ENCODE results near the gene SLC26A9.

The SLC26A9 gene

GRCh38 chr1:205948039-205948438, 4.8 kb upstream of the SLC26A9 start:
- no peak for DNase-seq

GRCh38 chr1:205947024-205947423, 3.8 kb upstream of the SLC26A9 start:
- DNase-seq, result no peak

DNA sequence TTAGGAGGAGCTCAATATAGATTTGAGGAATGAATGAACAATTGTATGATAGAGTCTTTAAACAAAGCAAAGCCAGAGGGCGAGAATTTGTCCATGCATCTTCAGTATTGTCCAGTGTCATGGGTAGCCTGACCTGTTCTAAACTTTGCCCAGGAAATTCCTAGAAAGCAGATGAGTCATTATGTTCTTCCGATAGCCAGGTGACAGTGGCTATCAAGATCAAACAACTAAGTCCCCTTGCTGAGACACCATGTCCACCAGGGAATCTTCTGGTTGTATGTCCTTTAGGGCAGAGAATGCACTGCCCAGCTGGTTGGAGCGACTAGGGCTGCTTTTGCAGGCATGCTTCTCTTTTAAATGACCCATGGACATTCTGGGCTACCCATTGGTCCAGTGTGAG, 1.8 kb upstream of the SLC26A9 start:
- DNase-seq, result no peak

DNA sequence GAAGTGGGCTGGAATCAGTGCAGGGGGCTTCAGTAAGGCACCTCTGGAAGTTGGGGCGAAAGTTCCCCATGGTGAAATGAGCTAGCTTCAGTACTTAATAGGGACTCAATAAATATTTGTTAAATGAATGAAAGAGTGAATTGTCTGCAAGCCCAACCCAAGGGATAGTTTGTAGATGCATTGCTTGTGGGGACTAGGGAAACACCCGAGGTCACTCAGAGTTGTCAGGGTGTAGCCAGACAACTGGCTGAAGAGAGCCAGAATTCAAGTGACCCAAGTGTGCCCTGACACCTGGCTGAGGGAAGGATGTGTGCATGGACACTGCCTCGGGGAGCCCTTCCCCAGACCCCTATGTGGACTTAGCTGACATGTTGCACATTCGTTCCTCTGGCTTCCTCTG, 1.3 kb upstream of the SLC26A9 start:
- no peak for DNase-seq

DNA sequence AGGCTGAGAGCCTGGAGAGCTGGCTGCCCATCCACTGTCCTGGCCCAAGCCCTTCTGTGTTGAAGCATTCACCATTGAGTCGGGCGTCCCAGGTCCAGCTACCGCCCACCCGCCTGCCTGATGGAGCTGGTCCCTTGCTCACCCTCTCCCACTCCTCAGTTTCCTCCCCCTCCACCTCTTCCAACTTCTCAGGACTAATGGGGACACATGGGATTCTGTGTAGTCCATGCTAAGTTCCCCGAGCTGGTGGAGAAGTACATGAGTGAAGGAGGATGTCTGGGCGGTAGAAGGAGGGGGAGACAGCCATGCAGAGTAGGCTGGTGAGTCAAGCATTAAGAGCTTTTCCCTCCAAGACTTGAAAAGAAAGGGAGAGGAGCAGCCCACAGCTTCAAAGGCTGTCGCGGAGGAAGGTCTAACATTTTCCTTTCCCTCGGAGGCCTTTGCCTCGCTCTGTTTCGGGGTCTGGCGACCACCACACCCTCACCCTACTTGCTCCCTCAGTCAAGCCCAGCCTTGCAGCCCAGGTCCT, 561 bp downstream of the SLC26A9 start:
- DNase-seq, result no peak

DNA sequence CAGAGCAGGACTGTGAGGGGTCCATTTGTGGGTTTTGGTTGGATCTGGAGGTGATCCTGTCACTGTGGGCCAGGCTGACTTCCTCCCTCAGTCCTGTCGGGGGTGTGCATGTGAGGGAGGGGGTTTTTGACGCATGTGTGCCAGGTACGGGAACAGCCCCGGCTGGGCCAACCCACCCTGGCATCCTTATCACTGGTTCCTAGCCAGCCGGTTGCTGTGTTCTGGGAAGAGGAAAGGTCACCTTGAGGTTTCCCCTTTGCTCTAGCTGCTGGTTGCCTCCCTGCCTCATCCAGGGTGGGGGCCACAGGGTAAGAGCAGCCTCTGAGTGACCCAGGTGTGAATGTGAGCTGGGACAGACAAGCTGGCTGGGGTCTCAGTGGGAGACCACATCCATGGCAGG, 2.5 kb downstream of the SLC26A9 start:
- no peak for DNase-seq

GRCh38 chr1:205939690-205940330, 3.4 kb downstream of the SLC26A9 start:
- DNase-seq, result no peak

DNA sequence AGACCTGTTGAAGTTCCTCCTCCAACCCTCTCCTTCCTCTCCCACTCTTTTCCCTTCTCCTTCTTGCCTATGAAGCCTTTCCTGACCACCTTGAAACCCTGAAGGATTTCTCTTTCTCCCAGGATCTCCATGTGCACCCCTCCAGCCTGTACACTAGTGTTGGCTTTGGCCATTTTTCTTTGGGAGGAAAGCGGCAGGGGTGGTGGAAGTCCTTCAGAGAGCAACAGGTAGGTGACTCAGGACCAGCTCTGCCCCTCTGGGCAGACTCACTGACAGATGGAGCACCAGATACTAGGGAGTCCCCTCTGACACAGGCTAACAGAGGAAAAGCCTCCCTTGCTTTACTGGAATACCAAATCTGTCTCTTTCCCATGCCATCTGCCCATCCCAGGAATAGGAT, 4.6 kb downstream of the SLC26A9 start:
- DNase-seq, result no peak

- no peak for DNase-seq
Measured at GRCh38 chr1:205936846-205937586, 6.2 kb downstream of the SLC26A9 start.

DNA sequence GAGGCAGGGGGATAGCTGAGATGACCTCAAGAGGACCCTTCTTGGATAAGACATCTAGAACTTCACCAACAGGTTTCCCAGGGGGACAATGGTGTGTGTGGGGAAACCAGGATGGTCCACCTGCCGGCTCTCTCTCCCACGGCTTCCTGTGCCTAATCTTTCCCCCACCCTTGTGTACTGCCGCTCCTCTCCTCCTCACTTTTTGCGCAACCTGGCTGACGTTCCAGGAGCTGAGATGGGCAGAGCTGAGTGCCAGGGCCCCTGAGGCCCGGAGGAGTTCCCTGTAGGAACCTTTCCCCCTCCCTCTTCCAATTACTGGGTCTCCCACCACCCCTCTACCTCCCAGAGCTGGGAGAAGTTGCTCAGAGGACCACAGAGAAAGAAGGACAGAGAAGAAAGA, 6.9 kb downstream of the SLC26A9 start:
- DNase-seq, result no peak

DNA sequence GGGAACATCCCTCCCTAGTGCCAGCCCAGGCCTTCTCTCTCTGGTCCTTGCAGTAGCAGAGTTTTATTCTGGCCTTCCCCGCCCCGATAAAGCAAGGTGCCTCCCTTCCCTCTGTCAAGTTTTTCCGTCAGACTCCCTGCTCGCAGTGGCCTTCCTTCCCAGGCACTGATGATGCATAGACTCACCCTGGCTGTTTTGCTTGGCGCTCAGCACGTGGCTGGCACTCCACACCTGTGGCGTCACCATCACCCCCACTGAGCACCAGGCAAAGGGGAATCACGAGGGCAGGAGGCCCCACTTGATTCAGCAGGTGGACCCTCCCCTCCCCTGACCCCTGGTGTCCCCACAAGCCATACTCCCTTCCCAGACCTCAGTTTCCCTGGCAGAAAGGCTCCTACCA, 7.4 kb downstream of the SLC26A9 start:
- DNase-seq, result no peak

- no peak for DNase-seq
Measured at GRCh38 chr1:205934788-205935187, 8.5 kb downstream of the SLC26A9 start.

DNA sequence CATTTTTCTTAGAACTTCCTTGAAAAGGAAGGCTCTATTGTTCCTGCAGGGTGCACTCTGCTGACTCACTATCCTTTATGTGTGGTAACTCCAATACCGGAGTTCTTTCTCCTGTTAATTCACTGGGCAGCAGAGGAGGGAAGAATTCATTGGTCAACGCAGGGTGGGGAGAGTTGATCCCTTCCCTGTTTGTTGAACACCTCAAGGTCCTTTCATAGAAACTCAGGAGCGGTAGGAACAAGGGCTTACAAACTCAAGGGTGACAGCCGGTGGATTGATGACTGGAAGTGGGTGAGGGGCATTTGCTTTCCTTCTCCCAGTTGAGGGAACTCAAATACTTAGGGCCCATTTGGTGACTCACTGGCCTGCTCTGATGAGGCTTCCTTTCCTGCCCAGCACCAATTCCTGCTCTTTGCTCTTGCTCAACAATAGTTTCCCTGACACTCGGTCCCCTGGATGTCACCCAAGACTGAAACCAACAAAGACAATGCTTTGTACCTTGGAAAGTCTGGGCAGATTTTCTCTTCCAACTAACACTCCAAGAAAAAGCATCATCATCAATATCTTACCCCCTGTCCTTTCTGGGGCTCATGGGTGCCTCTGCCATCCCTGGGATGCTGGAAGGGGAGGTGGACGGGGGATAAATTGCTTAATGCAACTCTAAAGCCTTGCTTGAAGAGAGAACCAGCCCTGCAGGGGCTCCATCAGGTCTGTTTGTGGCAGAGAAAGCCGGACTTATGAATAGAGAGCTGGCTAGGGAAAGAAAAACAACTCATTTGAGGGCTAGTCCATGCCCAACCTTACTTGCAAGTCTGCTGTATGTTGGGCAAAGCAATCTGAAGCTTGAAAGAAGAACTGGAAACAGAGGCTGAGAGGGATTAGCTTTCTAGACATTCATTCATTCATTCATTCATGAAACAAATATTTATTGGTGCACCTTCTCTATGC, 9.3 kb downstream of the SLC26A9 start:
- DNase-seq, result no peak

- no peak for DNase-seq
Measured at GRCh38 chr1:205932776-205933175, 10.5 kb downstream of the SLC26A9 start.

DNA sequence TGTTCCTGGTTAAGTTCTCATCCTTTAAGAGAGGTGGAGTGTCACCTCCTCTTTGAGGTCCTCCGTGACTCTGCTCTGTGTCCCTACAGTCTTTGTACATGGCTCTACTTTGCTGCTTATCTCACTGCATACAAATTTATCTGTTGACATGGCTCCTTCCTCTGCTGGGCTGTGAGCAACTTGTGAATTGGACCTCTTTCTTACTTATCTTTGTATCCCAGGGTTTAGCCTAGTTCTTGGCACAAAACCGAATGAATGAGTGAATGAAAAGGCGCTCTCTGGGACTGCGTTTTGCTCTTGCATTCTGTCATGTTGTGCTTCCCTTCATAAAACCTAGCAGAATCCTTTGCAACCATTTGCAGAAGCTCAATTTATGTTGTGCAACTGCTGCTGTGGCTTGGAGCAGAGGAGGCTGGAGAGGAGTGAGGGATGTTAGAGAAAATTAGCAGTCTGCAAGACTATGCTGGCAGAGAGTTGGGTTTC, 12.4 kb downstream of the SLC26A9 start:
- DNase-seq, result no peak

DNA sequence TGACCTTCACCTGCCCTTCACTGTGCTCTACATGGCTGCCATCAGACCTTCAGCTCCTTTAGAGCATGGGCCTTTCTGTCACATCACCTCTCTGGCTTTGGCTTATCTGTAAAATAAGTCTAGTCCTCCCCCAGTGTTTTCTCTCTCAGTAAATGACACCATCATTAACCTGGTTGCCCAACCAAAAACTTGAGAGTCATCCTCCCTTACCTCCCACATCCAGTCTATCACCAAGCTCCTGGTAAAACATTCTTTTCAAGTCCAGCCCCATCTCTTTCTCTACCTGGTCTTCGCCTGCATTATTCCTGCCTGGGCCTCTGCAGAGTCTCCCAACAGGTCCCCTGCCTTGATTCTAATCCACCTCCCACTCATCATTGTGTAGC, 13.1 kb downstream of the SLC26A9 start:
- no peak for DNase-seq

- no peak for DNase-seq
Measured at GRCh38 chr1:205929496-205930194, 13.6 kb downstream of the SLC26A9 start.

DNA sequence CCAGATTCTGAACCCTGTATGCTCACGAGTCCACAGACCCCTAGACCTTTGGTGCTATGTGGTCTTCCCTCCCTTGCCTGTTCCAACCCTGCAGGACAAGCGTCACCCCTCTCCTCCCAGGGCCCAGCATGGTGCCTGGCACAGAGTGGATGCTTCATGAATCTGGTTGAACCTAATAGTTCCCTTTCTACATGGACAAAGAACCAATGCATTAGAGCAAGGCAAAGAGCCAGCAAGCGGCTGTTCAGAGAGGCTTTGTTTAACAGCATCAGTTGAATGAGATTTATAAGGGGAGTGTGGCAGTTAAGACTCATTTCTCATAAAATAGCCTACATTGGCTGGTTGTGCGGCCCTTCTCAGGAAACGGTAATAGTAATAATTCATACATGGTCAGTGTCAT, 14.9 kb downstream of the SLC26A9 start:
- no peak for DNase-seq

DNA sequence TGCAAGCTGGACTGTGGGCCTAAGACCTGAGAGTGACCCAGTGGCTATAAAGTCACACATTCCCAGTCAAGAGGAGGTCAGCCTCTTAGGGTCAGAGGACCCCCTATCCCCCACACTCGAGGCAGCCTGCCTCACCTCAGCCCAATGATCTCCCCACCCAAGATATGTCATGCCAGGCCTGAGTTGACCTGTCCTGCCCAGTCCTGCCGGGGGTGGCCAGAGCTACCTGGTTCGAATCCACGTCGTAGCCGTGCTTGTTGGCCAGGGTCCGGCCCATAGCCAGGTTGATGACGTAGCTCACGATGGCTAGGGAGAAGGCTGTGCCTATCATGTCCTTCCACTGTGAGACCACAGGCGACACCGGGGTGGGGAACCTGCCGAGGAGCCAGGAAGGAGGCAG, 15.6 kb downstream of the SLC26A9 start:
- no peak for DNase-seq

DNA sequence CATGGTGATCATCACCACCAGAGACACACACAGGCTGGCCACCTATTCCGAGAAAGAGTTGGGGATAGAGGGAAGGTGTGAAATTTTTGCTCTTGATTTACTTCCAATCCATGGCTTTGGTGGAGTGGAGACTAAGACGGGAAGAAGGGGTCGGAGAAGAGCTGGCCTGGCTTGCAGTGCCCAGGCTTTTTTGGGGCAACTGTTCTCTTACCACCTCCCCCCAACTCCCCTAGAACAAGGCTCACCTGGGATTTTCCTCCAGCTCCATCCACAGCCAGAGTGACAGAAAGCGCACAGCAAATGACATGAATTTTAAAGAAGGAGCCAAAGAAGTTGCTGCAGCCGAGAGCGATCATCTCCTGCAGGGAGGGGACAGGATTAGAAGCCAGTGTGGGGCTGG, 16.0 kb downstream of the SLC26A9 start:
- DNase-seq, result no peak

- no peak for DNase-seq
Measured at GRCh38 chr1:205926636-205927035, 16.6 kb downstream of the SLC26A9 start.

- DNase-seq, result no peak
Measured at GRCh38 chr1:205926213-205926612, 17.0 kb downstream of the SLC26A9 start.

- no peak for DNase-seq
Measured at GRCh38 chr1:205925736-205926135, 17.5 kb downstream of the SLC26A9 start.

Data from SW 1271 (cell line).